ACHN (cell line): ENCODE measurements around the gene CHRND.

Source experiments
- DNase-seq: peaks from one replicate; pipeline ENCODE4 v3.0.0-alpha.2; 2015
- in situ Hi-C: cut with HindIII; loops from 2 replicates; pipeline ENCODE4 v1.10.0; 2017; ENCODE audit warnings: low sequenced_read_pairs, low pct_ligation_motif_present, low pct_unique_long_range_greater_than_20kb

CHRND gene

GRCh38 chr2:232486558-232487384 is 39.2 kb upstream of the CHRND start:
- in situ Hi-C loops = no loop called here
- DNase-seq = no peak

- in situ Hi-C loops = no loop called here
- no peak for DNase-seq
Observed at GRCh38 chr2:232487385-232488096, 38.4 kb upstream of the CHRND start, which contains the start of gene ECEL1. ECEL1 (minus strand) TSS chr2:232487834; CDS start chr2:232486653, 1,181 bp downstream.

- in situ Hi-C loops = no loop called here
- DNase-seq = no peak
Observed at GRCh38 chr2:232488097-232488711, 37.8 kb upstream of the CHRND start.

- in situ Hi-C loops = no loop called here
- DNase-seq = no peak
Observed at GRCh38 chr2:232488721-232489300, 37.1 kb upstream of the CHRND start.

GRCh38 chr2:232489516-232490220 is 36.3 kb upstream of the CHRND start:
- in situ Hi-C loops = no loop called here
- no peak for DNase-seq

- in situ Hi-C loops = no loop called here
- DNase-seq = no peak
Observed at GRCh38 chr2:232490221-232491138, 35.5 kb upstream of the CHRND start.

GRCh38 chr2:232491139-232491780 is 34.7 kb upstream of the CHRND start:
- in situ Hi-C loops = no loop called here
- DNase-seq = no peak

- no peak for DNase-seq
- in situ Hi-C loops = no loop called here
Observed at GRCh38 chr2:232492236-232492848, 33.6 kb upstream of the CHRND start.

GRCh38 chr2:232492963-232493700 is 32.8 kb upstream of the CHRND start:
- in situ Hi-C loops = no loop called here

GRCh38 chr2:232493701-232494474 is 32.1 kb upstream of the CHRND start:
- in situ Hi-C loops = no loop called here
- no peak for DNase-seq

More at GRCh38 chr2:232492963-232493700, 32.8 kb upstream of the CHRND start:
- DNase-seq = no peak

GRCh38 chr2:232494542-232494941 is 31.4 kb upstream of the CHRND start:
- in situ Hi-C loops = no loop called here
- no peak for DNase-seq

GRCh38 chr2:232495292-232495691 is 30.7 kb upstream of the CHRND start:
- in situ Hi-C loops = no loop called here
- DNase-seq = no peak

GRCh38 chr2:232496501-232497270 is 29.3 kb upstream of the CHRND start:
- in situ Hi-C loops = no loop called here
- no peak for DNase-seq

GRCh38 chr2:232497348-232497747 is 28.6 kb upstream of the CHRND start:
- in situ Hi-C loops = no loop called here
- DNase-seq = no peak

- no peak for DNase-seq
- in situ Hi-C loops = no loop called here
Observed at GRCh38 chr2:232498452-232498851, 27.5 kb upstream of the CHRND start.
